HG03097 (cell line): Measurements from ENCODE around the gene CRKL.

Source experiments
- ATAC-seq: cut with Tn5 transposase; IDR thresholded peaks from one replicate; pipeline ENCODE4 v1.9.1; 2021; ENCODE audit not compliant: unreplicated experiment, low FRiP score

Gene CRKL

DNA sequence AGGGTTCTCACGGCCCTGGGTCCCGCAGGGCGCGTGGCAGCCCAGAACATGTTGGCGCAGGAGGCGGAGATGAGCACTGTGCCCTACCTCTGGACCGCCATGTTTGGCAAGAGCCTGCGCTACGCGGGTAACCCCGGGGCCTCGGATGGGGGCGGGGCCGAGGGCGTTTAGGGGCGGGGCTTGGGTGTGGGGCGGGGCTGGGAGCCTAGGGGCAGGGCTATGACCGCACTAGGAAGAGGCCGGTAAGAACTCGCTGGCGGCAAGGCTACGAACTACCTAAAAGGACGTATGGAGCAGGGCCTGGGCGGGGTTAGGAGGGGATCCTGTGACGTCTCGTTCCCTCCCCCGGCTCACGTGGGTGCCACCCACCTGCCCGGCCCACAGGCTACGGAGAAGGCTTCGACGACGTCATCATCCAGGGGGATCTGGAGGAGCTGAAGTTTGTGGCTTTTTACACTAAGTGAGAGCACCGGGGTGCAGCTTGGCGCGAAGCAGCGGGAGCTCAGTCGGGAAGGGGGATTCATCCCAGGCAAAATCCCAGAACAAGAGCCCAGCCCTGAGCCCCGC lies 62.1 kb downstream of the CRKL start:
- ATAC-seq = no peak

DNA sequence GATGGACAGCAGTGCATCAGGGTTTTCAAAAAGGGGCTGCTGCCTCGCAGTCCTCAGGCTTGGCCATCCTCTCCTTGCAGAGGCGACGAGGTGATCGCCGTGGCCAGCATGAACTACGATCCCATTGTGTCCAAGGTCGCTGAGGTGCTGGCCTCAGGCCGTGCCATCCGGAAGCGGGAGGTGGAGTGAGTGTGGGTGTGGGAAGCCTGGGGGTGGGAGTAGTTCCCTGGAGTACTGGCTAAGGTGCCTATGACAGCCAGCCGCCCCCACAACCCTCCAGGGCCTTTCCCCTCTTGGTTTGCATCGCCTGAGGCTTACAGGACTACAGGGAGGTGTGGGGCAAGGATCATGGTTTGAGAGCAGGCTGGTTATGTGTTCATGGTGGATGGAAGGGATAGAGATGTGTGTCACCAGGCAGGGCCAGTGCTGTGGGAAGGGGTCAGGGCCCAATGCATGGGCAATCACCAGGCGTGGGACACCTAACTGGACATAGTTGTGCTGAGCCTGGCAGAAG lies 62.8 kb downstream of the CRKL start:
- ATAC-seq = no peak

DNA sequence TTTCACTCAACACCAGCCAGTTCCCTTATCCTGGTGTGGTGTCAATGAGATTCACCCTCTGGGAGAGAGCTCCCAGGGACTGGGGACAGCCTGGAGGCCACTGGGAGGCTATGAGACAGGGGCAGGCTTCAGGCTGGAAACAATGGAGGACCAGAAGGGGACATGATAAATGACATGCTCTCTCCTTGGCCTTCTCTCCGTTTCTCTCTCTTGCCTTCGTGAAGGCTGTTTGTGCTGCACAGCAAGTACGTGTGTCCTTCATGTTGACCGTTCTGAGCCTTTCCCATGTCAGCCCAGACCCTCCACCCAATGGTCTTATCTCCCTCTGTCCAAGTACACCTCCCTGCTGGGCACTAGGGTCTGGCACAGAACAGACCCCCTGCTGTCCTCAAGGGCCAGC lies 63.3 kb downstream of the CRKL start:
- ATAC-seq = no peak

DNA sequence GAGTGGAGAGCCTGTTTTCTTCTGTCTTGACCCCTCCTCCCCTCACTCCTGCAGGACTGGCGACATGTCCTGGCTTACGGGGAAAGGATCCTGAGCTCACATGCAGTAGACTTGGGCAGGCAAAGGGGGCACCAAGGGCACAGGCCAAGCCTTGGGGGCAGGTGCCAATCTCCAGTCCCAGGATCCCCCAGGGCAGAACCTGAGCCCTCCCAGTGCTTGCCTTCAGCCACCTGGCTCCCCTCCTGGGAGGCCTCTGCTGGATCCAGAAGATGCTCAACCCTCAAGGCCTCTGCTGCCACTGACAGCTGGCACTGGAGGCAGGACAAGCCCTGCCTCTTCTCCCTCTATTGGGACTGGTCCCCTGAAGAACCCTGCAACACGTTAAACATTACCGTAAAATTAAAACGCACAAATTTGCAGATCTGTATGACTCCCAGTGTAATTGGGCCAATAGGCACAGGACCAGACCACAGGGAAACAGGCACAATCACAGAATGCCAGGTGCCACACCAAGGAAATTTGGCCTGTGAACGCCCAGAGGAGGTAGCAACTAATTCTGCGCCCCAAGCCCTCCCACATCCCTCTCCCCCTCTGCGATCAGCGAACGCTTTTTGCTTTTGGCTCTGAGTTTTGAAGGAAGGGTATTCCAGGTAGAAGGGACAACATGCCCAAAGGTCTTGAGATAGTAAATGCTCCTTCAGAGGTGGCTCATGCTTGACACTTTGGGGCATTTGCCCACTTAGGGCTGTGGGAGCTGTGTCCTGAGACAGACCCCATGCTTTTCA lies 63.9 kb downstream of the CRKL start:
- ATAC-seq = peak; percentile 7

DNA sequence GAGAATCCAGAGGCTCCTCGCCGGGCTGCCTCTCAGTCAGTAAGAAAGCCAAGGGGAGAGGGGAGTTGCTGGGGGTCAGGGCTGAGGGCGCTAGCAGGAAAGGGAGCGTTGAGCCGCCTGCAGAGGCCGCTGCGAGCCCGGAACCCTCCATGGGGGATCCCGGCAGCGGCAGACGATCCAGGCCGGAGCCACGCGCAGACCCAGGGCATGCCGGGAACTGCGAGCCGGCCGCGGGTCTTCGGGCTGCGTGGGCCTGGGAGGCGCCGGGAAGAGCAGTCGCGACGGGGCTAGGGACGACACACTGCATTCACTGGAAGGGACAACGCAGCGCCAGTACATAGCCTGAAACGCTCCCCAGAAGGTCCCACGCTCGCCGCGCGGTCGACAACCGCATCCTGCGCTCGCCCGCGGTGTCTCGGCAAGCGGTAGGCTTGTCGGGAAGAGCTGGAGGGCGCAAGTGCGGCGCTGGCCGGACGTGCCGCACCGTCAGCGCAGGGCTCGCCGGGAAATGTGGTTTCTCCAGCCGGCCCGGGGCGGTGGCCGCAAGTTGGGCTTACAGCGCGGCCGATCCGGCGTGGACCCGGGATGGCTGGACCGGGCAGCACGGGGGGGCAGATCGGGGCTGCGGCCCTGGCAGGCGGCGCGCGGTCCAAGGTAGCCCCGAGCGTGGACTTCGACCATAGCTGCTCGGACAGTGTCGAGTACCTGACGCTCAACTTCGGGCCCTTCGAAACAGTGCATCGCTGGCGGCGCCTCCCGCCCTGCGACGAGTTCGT lies 64.8 kb downstream of the CRKL start, which contains the start of gene LZTR1:
LZTR1 (plus strand) TSS at position 511 of the 776 bp plus-strand sequence; CDS start at position 586, 75 bp downstream.
- peak; percentile 63 for ATAC-seq

DNA sequence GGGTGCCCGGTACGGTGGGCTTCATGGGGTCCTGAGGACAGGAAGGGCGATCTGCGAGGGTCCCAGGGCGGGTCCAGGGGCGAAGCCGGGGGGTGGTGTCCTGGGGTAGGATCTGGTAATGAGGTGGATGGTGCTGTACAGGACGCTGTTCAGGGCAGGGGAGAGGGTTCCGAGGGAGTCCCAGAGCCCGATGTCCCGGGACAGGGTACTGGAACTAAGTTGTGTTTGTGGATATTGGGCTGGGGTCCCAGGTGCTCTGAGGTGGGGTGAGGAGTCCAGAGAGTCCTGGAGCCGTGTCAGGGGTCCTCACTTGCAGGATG lies 65.3 kb downstream of the CRKL start:
- peak; percentile 2 for ATAC-seq

DNA sequence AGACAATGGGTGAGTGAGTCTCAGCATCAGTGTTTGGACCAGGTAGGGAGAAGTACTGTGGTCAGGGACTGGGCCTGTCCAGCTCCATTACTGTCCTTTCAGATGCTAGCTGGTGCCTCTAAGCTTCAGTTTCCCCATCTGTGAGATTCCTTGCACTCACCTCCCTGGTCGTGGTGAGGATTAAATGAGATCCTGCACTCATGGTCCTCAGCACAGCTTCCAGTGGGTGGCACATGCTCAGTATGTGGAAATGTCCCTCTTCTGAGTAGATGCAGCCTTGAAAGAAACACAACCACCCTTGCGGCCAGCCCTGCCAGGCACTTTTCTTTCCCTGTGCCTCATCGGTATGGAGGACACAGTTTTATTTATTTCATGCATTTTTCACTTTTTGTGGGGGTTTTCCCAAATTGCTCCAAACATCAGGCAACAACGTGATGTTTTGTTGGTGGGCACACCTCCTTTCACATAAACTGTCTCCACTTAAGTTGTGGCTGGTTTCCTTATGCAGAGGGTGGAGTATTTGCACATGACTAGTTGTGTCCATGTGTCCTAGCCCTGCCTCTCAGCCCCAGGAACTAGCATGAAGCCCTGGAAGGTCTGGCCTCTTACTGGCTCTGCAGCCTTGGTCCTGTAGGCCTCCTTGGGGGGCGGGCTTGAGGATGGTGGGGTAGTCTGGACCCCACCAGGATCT lies 66.0 kb downstream of the CRKL start:
- ATAC-seq = no peak

DNA sequence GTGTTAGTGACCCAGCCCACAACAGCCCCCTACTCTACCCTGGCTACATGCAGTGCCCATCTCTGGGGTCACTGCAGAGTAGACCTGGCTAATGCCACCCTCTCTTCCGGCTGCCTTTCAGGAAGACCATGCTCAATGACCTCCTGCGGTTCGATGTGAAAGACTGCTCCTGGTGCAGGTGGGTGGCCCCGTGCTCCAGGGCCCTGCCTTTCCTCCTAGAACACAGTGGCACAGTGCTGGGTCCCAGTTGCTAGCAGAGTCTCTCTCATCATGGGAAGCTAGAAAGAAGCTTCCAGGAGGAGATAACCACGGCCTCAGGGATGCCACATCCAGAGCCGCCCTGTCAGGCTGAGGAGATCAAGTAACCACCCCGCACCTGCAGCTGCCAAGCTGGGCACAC lies 68.5 kb downstream of the CRKL start:
- ATAC-seq = no peak

DNA sequence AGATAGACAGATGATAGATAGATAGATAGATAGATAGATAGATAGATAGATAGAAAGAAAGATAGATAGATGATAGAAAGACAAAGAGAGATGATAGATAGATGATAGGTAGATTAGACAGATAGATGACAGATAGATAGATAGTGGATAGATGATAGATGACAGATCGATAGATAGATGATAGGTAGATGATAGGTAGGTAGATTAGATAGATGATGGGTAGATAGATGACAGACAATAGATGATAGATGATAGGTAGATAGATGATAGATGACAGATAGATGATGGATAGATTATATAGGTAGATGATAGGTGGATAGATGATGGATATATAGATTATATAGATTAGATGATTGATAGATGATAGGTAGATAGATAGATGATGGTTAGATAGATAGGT lies 69.2 kb downstream of the CRKL start:
- ATAC-seq = no peak

DNA sequence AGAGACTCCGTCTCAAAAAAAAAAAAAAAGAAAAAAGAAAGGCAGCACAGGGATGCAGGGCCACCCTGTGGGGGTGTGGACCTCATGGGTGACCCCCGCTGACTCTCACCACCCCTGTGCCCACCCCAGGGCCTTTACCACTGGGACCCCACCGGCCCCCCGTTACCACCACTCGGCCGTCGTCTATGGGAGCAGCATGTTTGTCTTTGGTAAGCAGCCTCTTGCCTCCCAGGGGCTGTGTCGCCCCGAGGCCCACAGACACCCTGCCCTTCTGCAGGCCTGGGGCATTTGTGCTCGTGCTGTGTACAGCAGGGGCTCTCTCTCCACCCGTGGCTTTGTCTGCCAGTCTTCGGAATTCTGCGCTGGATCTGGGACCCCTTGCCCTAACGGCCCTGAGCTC lies 70.2 kb downstream of the CRKL start:
- ATAC-seq = no peak

DNA sequence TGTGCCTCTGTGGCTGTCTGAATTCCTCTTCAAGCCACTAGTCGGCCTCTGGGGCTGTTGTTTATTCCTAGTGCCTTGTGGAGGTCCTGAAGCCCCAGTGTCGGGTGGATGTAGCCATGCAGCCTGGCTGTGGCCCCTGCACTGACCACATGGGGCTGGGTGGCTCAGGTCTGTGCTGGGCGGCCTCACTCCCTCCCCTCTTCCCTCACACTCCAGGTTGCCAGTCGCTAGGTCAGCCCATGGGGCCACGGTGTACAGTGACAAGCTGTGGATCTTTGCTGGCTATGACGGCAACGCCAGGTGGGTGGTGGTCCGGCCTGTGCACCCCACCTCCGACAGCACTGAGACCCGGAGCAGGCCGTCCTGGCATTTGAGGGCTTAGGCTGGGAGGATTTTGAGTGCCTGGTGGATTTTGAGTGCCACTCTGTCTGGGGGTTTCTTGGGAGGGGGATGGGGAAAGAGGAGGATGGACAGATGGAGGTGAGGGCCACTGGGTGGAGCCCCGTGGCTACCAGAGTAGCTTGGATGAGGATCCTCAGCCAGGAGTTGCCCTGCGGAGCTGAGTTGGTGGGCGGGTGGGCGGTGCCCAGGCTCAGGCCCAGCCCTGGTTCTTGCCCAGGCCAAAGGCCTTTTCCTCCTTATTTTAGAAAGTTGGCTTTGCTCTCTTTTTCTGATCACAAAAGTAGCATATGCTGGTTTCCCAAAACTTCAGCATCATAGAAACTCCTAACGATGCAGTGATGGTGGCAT lies 71.5 kb downstream of the CRKL start:
- no peak for ATAC-seq

DNA sequence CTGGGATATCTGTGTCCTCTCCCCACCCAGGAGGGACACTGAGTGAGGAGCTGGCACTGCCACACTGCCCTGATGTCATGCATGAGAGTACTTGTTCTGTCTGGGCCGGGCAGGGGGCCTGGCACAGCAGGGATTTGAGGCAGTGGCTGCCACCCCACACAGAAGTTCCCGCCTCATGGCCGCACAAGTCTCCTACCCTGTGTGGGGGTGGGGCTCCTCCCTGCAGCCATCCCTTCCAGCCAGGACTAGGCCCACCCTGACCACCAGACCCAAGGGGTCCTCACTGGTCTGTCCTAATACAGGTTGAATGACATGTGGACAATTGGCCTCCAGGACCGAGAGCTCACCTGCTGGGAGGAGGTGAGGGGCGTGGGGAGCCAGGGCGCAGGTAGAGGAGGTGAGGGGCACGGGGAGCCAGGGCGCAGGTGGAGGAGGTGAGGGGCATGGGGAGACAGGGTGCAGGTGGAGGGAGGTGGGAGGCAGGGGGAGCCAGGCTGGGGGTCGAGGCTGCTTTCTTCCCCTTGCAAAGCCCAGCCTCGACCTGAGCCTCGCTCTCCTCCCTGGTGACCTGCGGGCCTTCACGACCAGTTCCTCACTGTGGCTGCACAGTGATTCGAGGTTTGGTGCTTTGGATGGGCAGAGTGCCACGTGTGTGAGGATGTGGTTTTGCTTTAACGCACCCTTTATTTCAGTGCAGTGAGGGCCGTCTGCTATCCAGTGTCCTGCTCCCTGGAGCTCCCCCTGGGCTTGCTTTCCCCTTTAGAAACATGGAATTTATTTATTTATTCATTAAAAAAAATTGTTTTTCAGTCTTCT lies 72.3 kb downstream of the CRKL start:
- no peak for ATAC-seq

DNA sequence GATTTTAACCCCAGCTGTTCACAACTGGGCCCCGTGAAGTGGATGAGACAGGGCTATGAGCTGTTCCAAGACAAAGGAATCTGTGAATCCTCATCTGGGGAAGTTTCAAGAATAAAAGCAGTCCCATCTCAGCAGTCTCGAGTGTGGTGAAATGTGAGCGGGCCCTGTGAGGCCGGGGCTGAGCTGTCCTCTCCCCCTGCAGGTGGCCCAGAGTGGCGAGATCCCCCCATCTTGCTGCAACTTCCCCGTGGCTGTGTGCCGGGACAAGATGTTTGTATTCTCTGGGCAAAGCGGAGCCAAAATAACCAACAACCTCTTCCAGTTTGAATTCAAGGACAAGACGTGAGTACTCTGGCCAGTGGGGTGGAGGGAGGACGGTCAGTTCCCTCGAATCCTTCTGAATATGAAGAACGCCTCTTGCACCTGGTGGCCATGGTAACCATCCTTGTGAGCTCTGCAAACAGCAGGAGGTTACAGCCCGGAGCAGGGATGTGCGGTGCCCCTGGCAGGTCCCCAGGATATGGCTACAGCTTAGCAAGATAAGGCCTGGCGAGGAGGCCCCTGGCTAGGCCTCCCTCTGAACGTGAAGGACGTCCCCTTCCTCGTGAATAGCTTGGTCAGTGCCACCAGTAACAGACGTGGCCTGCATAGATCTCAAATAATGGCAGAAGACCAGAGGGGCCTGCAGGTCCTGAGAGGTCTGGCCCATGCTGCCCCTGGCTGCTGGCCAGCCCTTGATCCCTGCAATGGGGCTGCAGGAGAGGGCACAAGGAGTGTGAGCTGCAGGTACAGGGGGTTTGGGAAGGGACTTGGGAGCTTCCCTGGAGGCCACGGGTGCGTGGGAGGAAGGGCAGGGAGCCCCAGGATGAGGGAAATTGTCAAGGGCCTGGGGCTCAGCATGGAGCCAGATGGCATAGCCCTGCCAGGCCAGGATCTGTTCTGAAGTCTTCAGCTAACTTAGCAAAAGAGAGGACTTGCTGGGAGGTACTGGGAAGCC lies 73.3 kb downstream of the CRKL start:
- no peak for ATAC-seq

DNA sequence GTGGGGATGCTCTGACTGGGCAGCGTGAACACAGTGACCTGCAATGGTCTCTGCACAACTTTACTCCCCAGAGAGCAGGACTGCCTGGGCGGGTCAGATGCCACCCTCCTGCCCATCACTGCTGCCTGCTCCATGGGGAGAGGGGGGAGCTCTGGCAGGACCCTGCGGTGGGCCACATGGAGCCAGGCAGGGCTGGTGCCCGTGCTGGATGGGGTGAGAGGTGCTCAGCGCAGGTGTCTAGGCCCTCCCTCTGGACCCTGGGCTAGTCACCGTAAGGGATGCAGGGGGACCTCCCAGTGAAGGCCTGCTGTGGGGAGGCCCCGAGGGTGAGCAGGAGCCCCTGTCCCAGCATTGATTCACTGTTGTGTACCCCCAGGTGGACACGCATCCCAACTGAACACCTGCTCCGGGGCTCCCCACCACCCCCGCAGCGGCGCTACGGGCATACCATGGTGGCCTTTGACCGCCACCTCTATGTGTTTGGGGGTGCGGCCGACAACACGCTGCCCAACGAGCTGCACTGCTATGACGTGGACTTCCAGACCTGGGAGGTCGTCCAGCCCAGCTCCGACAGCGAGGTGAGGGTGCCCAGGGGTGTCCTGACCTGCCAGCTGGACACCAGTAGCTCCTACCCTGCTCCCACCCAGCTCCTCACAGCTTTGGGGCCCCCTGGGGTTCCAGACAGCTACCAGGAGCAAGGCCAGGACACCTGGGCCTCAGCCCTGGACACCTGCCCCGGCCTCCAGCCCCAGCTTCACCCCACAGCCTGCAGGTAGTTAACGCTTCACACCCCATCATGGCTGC lies 74.2 kb downstream of the CRKL start:
- no peak for ATAC-seq

DNA sequence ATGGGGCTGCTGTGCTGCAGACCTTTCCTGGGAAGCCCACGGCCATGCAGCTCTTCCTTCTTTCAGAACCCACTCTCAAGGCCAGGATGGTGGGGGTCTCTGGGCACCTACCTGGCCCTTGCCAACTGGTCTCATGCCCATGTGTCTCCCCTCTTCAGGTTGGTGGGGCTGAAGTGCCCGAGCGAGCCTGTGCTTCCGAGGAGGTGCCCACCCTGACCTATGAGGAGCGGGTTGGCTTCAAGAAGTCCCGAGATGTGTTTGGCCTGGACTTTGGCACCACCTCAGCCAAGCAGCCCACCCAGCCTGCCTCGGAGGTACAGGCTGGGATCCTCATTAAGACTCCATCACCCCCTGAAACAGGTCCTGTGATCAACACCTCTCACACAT lies 74.8 kb downstream of the CRKL start:
- ATAC-seq = no peak

DNA sequence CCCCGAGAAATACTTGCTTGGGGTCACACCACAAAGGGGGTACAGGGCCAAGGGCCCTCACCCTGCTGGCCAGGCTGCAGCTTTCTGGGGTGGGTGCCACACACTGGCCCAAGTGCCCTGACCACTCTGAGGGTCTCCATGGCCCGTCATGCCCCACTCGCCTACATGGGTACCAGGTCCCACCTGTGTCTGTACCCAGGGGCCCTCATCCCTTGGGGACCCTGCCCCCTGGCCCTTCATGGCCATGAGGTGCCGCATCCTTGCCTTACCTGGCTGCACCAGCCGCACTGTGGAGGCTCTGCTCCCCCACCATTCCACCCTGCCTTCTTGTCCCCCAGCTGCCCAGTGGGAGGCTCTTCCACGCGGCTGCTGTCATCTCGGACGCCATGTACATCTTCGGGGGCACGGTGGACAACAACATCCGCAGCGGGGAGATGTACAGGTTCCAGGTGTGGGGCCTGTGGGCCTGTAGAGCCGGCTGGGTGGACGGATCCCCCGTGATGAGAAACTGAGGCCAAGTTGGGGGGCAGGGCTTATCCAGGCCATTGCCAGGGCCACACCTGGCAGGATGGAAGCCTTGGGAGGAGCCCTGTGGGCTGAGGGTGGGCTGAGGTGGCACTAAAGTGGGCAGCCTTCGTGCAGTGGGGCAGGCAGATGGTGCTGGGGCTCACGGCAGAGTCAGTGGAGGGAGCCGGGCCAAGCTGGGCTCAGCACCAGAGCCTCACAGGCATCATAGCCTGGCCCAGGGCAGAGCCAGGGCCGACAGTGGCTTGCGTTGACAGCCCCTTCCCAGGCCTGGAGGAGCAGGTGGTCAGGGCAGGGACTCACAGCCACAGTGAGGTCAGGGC lies 75.5 kb downstream of the CRKL start:
- no peak for ATAC-seq
